Upper lobe of left lung (tissue), 6 donors: ENCODE measurements around the gene MPC1. TPM values are rescaled to one million over a fixed set of nuclear protein-coding genes. Genes with fewer than 3 reads are reported as not detected.
A peak's percentile ranks its signal among the peaks of the same experiment; 100 is the strongest.
"Not testable (repeated sequence)": the region's sequence is repeated elsewhere in the genome, so short reads cannot be mapped to it uniquely, and the experiment has no call there.

Source experiments
- ATAC-seq, 2 donors: fragments of 200-7000 bp; cut with Tn5 transposase; one replicate each; pipeline ENCODE4 v1.9.1; 2022; ENCODE audit warnings: mild to moderate bottlenecking in 2 of 2, moderate library complexity in 2 of 2; ENCODE audit not compliant: low FRiP score in 2 of 2
- DNase-seq, 2 donors: peaks; one replicate each; pipeline ENCODE4 v3.0.0-alpha.2; 2019 to 2020
- H3K27ac ChIP-seq, 4 donors: fragments of 200-600 bp; sonication (generic); one replicate each; pipeline ENCODE4 v1.5.1; 2016 to 2019
- H3K27me3 ChIP-seq, 4 donors: fragments of 200-600 bp; sonication (generic); one replicate each; pipeline ENCODE4 v1.5.1; 2017 to 2019
- H3K36me3 ChIP-seq, 4 donors: fragments of 200-600 bp; sonication (generic); one replicate each; pipeline ENCODE4 v1.5.1; 2016 to 2019
- H3K4me1 ChIP-seq, 4 donors: fragments of 200-600 bp; sonication (generic); one replicate each; pipeline ENCODE4 v1.5.1; 2018 to 2019
- H3K4me3 ChIP-seq, 4 donors: fragments of 200-600 bp; sonication (generic); one replicate each; pipeline ENCODE4 v1.5.1; 2017 to 2019; ENCODE audit warnings: mild to moderate bottlenecking in 2 of 4, moderate library complexity in 1 of 4
- H3K9me3 ChIP-seq, 4 donors: fragments of 200-600 bp; sonication (generic); one replicate each; pipeline ENCODE4 v1.5.1; 2018 to 2019
- EP300 ChIP-seq, 4 donors: sonication (generic); formaldehyde crosslinking; IDR thresholded peaks; one replicate each; pipeline ENCODE4 v1.5.1; 2017; ENCODE audit warnings: antibody characterized with exemption in 4 of 4, control low read depth in 2 of 4
- POLR2A ChIP-seq, 4 donors: fragments of 450-650 bp; IDR thresholded peaks; one replicate each; pipeline ENCODE4 v1.5.1; 2016 to 2017; ENCODE audit warnings: antibody characterized with exemption in 4 of 4, mild to moderate bottlenecking in 2 of 4
- POLR2AphosphoS5 ChIP-seq, 2 donors: sonication (generic); formaldehyde crosslinking; IDR thresholded peaks; one replicate each; pipeline ENCODE4 v1.5.1; 2017; ENCODE audit warnings: antibody characterized with exemption in 2 of 2
- WGBS, 2 donors: methylation state at CpG; one replicate each; pipeline ENCODE4 v1.1.5; 2017 to 2018; 5-methylcytosine and 5-hydroxymethylcytosine counted together
- total RNA-seq, 6 donors: library from RNA; depleted of rRNA in 4 of 6; stranded (reverse); fragments of >200 nt in 4 of 6; gene quantifications; one replicate each; pipeline versions ENCODE4 v1.1.0 to v1.2.1, GENCODE V29; 2016 to 2021
- TF ChIP-seq, protein P1 (sequence below), 6 experiments: fragments of 450-650 bp in 4 of 6; fragments of 200-600 bp in 2 of 6; sonication (generic) in 2 of 6; IDR thresholded peaks; one replicate each; pipeline ENCODE4 v1.5.1; 2016 to 2019; ENCODE audit warnings: antibody characterized with exemption in 6 of 6
- donor health status: DM: no; HTN: no; CAD: no; lungs with moderate emphysema.
- donor health status: DM: no; HTN: yes; CAD: no; lungs with severe emphysema.

MPC1 gene
- total RNA-seq, 6 donors from 2014 or later, result 17.8 to 74.2 (median 50.7) TPM

DNA sequence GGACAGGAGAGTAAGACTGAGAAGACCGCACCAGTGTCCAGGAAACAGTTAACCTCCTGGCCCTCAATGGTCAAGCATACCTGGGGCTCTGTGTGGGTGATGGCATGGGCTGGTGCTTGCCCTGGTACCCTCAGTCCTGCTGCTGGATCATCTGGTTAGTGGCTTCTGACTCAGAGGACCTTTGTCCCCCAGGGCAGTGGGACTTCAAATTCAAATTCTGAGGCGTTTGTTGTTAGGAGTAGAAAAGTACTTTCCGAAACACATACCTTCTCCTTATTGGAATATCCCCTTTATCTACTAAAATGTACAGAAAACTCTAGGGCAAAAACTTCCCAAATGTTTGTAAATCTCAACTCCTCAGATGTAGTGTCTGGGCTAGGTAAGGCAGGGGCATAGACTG, 36.3 kb downstream of the MPC1 start:
- 86 to 92% methylated on average over 3 of the region's 3 CpGs for WGBS, 2 donors
- Histone ChIP-seq H3K4me3 (no peak overlapping the region), H3K27ac (no peak overlapping the region), H3K4me1 (peaks cover 8 to 10% (median 9%) of the 10 kb centered on the region in 4 donors), H3K27me3 (no peaks in the 10 kb centered on the region), H3K36me3 (no peaks in the 10 kb centered on the region), H3K9me3 (no peaks in the 10 kb centered on the region)
- ATAC-seq, result no peak
- TF ChIP-seq POLR2A (IDR thresholded peaks at IDR 0.05) (no peak), POLR2AphosphoS5 (IDR thresholded peaks at IDR 0.05) (no peak), EP300 (IDR thresholded peaks at IDR 0.05) (no peak)
- TF ChIP-seq, protein P1, sequence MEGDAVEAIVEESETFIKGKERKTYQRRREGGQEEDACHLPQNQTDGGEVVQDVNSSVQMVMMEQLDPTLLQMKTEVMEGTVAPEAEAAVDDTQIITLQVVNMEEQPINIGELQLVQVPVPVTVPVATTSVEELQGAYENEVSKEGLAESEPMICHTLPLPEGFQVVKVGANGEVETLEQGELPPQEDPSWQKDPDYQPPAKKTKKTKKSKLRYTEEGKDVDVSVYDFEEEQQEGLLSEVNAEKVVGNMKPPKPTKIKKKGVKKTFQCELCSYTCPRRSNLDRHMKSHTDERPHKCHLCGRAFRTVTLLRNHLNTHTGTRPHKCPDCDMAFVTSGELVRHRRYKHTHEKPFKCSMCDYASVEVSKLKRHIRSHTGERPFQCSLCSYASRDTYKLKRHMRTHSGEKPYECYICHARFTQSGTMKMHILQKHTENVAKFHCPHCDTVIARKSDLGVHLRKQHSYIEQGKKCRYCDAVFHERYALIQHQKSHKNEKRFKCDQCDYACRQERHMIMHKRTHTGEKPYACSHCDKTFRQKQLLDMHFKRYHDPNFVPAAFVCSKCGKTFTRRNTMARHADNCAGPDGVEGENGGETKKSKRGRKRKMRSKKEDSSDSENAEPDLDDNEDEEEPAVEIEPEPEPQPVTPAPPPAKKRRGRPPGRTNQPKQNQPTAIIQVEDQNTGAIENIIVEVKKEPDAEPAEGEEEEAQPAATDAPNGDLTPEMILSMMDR (IDR thresholded peaks at IDR 0.05), result no peak
- DNase-seq, result no peak

DNA sequence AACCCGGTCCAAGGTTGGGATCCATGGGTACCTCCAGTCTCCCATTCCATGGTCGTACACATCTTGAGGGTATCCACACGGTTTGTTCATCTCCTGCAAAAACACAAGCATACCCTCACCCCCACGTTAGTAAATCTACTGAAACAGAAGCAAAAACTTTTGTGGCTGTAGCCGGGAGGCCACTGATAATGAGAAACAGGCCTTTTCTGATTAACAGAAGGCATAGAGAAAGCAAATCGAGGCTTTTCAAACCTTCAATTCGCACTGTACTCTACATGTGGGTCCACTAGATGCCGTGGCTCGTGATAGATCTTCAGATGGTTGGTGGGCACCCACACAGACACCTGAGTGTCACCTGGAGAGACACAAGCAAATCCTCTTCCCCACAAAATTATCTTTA, 37.1 kb downstream of the MPC1 start:
- H3K4me1 ChIP-seq, result peaks cover 15 to 18% (median 16%) of the 10 kb centered on the region in 4 donors
- not testable (repeated sequence) for DNase-seq, H3K4me3 ChIP-seq, H3K27me3 ChIP-seq, ATAC-seq, H3K27ac ChIP-seq, H3K36me3 ChIP-seq, H3K9me3 ChIP-seq
- 89 to 90% methylated on average over 8 to 9 of the region's 9 CpGs for WGBS, 2 donors

DNA sequence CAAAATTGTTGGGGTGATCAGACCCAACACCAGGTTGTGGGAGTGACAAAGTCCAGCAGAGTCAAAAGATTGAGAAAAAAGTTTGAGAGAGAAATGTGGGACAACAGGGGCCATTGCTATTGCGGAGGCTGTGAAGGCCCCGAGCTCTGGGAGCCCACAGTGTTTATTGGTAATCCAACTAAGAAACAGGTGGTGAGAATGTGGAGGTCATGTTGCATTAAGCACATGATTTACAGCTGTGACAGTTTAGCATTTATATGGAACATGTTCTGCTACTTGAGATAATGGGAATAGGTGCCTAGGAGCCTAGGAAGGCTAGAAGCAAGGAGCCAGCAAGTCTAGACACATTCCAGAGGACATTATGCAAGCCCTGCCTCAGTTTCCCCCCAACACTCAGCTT, 37.8 kb downstream of the MPC1 start:
- DNase-seq, result not testable (repeated sequence)

DNA sequence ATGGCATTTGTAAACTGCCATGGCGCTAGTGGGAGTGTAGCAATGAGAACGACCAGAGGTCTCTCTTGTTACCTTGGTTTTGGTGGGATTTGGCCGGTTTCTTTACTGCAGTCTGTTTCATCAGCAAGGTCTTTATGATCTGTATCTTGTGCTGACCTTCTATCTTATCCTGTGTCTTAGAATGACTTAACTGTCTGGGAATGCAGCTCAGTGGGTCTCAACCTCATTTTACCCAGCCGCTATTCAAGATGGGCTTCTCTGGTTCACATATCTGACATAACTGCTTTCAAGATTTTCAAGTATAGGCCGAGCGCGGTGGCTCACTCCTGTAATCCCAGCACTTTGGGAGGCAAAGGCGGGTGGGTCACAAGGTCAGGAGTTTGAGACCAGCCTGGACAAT, 38.5 kb downstream of the MPC1 start:
- Histone ChIP-seq H3K27ac (no peak overlapping the region), H3K4me3 (no peak overlapping the region), H3K27me3 (no peaks in the 10 kb centered on the region), H3K4me1 (peaks cover 28 to 33% (median 29%) of the 10 kb centered on the region in 4 donors), H3K36me3 (no peaks in the 10 kb centered on the region), H3K9me3 (no peaks in the 10 kb centered on the region)
- TF ChIP-seq POLR2A (IDR thresholded peaks at IDR 0.05) (no peak), POLR2AphosphoS5 (IDR thresholded peaks at IDR 0.05) (no peak), EP300 (IDR thresholded peaks at IDR 0.05) (no peak)
- TF ChIP-seq, protein P1 (IDR thresholded peaks at IDR 0.05), result no peak
- 94 to 97% methylated on average over 8 of the region's 8 CpGs for WGBS, 2 donors
- ATAC-seq (no peak), DNase-seq (no peak)

More for the DNA sequence above, 37.8 kb downstream of the MPC1 start:
- H3K36me3 ChIP-seq, H3K9me3 ChIP-seq, H3K27me3 ChIP-seq, ATAC-seq, H3K4me3 ChIP-seq, H3K27ac ChIP-seq: not testable (repeated sequence)
- 94 to 97% methylated on average over 2 of the region's 2 CpGs for WGBS, 2 donors
- H3K4me1 ChIP-seq, result peaks cover 23 to 26% (median 24%) of the 10 kb centered on the region in 4 donors

- TF ChIP-seq EP300 (IDR thresholded peaks at IDR 0.05) (no peak), POLR2A (IDR thresholded peaks at IDR 0.05) (no peak), POLR2AphosphoS5 (IDR thresholded peaks at IDR 0.05) (no peak)
- TF ChIP-seq, protein P1 (IDR thresholded peaks at IDR 0.05), result no peak
- ATAC-seq (peak in 1 of 2 donors; percentile 37), DNase-seq (no peak)
- H3K4me1 ChIP-seq, result peaks cover 34 to 44% (median 36%) of the 10 kb centered on the region in 4 donors
- WGBS, 2 donors, result 26 to 36% methylated on average over 3 of the region's 3 CpGs
- H3K36me3 ChIP-seq, result no peaks in the 10 kb centered on the region
- H3K9me3 ChIP-seq, result no peaks in the 10 kb centered on the region
- no peaks in the 10 kb centered on the region for H3K27me3 ChIP-seq
- H3K4me3 ChIP-seq, result peak overlapping the region; percentile 78 to 97 (median 92)
- H3K27ac ChIP-seq, result peak overlapping the region; percentile 93 to 99 (median 98)
Observed at GRCh38 chr6:166343150-166343487, 39.6 kb downstream of the MPC1 start.

DNA sequence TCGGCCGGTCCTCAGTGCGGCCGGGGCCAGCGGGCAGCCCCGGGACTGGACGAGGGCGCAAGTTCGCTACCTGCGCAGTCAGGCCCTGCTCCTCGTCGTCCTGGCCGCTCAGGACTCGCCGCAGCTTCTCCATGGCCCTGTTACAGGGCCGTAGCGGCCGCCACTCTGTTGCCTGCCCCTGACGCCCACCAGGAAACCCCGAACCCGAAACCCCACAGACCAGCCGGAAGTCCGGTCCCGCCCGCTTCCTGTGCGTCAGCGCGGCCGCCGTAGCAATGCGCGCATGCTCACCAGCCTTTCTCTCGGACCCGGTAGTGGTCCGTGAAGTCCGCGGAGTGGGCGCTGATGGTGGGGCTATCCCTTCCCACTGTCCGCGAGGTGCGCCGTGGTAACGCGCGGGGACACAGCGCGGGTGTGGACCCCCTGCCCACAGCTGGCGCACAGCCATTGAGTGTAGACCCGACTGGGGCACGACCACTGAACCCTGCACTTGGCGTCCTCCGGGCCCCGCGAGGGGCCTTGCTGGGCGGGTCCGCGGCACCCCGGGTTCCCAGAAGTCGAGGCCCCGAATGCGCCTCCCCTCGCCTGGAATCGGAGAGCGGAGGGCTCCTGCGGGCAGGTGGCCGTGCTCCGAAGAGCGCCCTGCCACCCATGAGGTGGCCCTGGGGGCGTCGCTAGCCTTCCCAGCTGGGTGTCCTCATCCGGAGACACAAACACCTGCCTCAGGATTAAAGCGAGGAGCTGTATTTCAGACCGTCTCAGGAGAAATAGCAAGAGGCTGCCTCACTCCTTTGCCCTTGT, 40.2 kb downstream of the MPC1 start, which contains the start of gene SFT2D1:
SFT2D1 (minus strand) TSS at position 197 of the 801 bp plus-strand sequence; CDS start at position 133, 64 bp downstream.
- Histone ChIP-seq H3K27ac (peak within 1 kb of the TSS; percentile 93 to 99 (median 98)), H3K27me3 (no peaks in the 10 kb centered on the region), H3K4me3 (peak within 1 kb of the TSS; percentile 78 to 97 (median 92)), H3K36me3 (peaks cover 0 to 5% (median under 1%) of the 10 kb centered on the region in 4 donors), H3K4me1 (peaks cover 34 to 46% (median 36%) of the 10 kb centered on the region in 4 donors), H3K9me3 (no peaks in the 10 kb centered on the region)
- ATAC-seq (peak; percentile 96 to 99), DNase-seq (peak; percentile 90 to 97)
- TF ChIP-seq POLR2A (IDR thresholded peaks at IDR 0.05), result peak; percentile 84 to 97 (median 89)
- peak in 2 of 4 donors; percentile 50 to 52 for TF ChIP-seq EP300 (IDR thresholded peaks at IDR 0.05)
- TF ChIP-seq, protein P1 (IDR thresholded peaks at IDR 0.05), result peak in 3 of 6 experiments; percentile 22 to 47 (median 37)
- TF ChIP-seq POLR2AphosphoS5 (IDR thresholded peaks at IDR 0.05), result peak; percentile 98 to 99
- 0% methylated on average over 5 to 55 of the region's 73 CpGs for WGBS, 2 donors
